Stomach smooth muscle (tissue), 2 donors: Measurements from ENCODE around the gene ODF4.

ENCODE experiments used
- H3K27ac ChIP-seq: one replicate; pipeline ENCODE4 v1.7.0; 2013; ENCODE audit warnings: mild to moderate bottlenecking, low read length, inconsistent platforms
- H3K27me3 ChIP-seq, 2 donors: one replicate each; pipeline ENCODE4 v1.7.0; 2013; ENCODE audit warnings: low read length in 2 of 2; ENCODE audit not compliant: insufficient read depth in 2 of 2, control insufficient read depth in 1 of 2
- H3K36me3 ChIP-seq, 2 donors: one replicate each; pipeline ENCODE4 v1.7.0; 2013; ENCODE audit warnings: low read length in 2 of 2; ENCODE audit not compliant: control insufficient read depth in 2 of 2, insufficient read depth in 2 of 2
- H3K4me1 ChIP-seq: one replicate; pipeline ENCODE4 v1.7.0; 2013; ENCODE audit warnings: low read length; ENCODE audit not compliant: control insufficient read depth, insufficient read depth
- H3K4me3 ChIP-seq, 2 donors: one replicate each; pipeline ENCODE4 v1.7.0; 2013; ENCODE audit warnings: low read length in 2 of 2
- H3K9ac ChIP-seq, 2 donors: one replicate each; pipeline ENCODE4 v1.7.0; 2013; ENCODE audit warnings: low read length in 2 of 2, mild to moderate bottlenecking in 1 of 2
- H3K9me3 ChIP-seq, 2 donors: one replicate each; pipeline ENCODE4 v1.7.0; 2013; ENCODE audit warnings: low read length in 2 of 2; ENCODE audit not compliant: control insufficient read depth in 2 of 2
- donor health status: healthy.
- donor health status: Pancreatic carcinoma.

The ODF4 gene

DNA sequence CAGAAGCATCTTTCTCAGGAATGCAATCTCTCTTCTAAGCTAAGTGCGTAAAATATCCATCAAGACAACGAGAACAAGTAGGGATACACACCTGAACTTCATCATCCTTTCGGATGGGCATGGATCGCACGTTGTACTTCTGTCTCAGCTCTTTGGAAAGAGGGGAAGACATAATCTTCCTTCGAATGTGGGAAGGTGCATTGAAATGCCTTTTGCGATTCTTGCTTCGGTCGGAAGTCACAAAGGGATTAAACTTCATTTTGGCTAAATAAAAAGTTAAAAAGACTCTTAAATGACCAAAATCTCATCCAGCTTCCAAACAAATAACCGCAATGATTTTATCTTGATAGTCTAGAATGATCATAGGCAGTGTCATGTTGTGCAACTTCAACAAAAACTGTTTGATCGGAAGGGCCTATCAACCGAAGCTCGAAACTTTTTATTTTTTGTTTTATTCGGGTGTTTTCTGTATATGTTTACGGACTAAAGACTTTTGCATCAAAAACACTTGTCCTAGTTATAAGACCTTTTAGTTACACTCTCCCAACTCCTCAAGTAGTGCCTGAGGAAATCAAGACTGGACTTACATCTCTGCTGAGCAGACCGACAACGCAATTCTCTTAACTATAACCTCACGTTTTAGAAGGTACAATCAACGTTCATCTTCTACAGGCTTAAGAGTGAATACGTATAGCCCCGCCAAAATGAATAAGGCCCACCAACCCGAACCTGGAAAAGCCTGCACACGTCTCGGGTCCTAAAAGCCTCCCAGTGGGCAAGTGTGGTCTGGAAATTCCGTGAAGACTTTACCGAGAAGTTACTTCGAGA, 42.6 kb downstream of the ODF4 start:
- H3K4me1 ChIP-seq, result peaks cover 29% of the 10 kb centered on the region
- peak overlapping the region; percentile 84 to 93 for H3K9ac ChIP-seq
- no peaks in the 10 kb centered on the region for H3K9me3 ChIP-seq
- peaks cover 25 to 32% of the 10 kb centered on the region in 2 donors for H3K36me3 ChIP-seq
- H3K4me3 ChIP-seq, result peak overlapping the region; percentile 93 to 99
- no peaks in the 10 kb centered on the region for H3K27me3 ChIP-seq
- no peak overlapping the region for H3K27ac ChIP-seq

DNA sequence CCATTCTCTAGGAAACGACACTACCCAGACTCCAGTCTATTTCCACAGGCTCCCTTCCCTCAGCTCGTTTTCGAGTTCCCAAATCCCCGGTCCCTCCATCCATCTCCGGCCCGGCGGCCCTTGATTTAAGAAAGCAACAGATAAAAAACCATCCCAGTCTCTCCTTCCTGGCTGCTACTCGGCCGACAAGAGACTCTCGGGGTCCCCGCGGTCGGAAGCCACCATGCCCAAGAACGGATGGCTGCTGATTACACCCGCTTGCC, 43.2 kb downstream of the ODF4 start:
- Histone ChIP-seq H3K9me3 (no peaks in the 10 kb centered on the region), H3K36me3 (peaks cover 25 to 29% of the 10 kb centered on the region in 2 donors), H3K27me3 (no peaks in the 10 kb centered on the region), H3K4me3 (peak overlapping the region; percentile 93 to 99), H3K27ac (no peak overlapping the region), H3K4me1 (peaks cover 29% of the 10 kb centered on the region), H3K9ac (peak overlapping the region; percentile 84 to 93)

GRCh38 chr17:8383143-8383822, 43.6 kb downstream of the ODF4 start, which contains the start of gene RPL26:
TSS of gene RPL26 (minus strand) at chr17:8383193. CDS start at chr17:8382310, 883 bp downstream.
- peak within 1 kb of the TSS; percentile 41 for H3K27ac ChIP-seq
- peaks cover 23 to 29% of the 10 kb centered on the region in 2 donors for H3K36me3 ChIP-seq
- H3K4me3 ChIP-seq, result peak within 1 kb of the TSS; percentile 93 to 99
- H3K9me3 ChIP-seq, result no peaks in the 10 kb centered on the region
- H3K4me1 ChIP-seq, result peaks cover 29% of the 10 kb centered on the region
- no peaks in the 10 kb centered on the region for H3K27me3 ChIP-seq
- H3K9ac ChIP-seq, result peak within 1 kb of the TSS; percentile 84 to 93

- Histone ChIP-seq H3K4me3 (no peak overlapping the region), H3K27ac (no peak overlapping the region), H3K36me3 (peaks cover 9 to 15% of the 10 kb centered on the region in 2 donors), H3K9ac (no peak overlapping the region), H3K27me3 (no peaks in the 10 kb centered on the region), H3K9me3 (no peaks in the 10 kb centered on the region), H3K4me1 (peaks cover 29% of the 10 kb centered on the region)
These were observed 45.2 kb downstream of the ODF4 start for GRCh38 chr17:8384801-8385378.

DNA sequence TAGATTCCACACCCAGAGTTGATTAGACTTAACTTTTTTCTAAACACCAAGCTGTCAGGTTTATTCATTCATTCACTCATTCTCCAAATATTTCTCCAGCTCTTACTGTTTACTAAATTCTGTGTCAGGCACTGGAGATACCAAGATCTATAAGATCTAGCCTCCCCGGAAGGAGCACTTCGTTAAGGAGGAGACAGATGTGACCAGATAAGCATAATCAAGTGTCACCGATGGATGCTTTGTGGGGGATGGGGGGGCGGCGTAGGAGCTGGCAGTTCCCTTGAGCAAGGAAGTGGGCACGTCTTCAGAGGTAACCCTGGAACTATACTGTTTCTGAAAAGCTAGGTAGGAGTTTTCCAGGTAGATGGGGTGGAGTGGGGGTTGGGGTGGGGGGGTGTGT, 47.2 kb downstream of the ODF4 start:
- no peaks in the 10 kb centered on the region for H3K9me3 ChIP-seq

DNA sequence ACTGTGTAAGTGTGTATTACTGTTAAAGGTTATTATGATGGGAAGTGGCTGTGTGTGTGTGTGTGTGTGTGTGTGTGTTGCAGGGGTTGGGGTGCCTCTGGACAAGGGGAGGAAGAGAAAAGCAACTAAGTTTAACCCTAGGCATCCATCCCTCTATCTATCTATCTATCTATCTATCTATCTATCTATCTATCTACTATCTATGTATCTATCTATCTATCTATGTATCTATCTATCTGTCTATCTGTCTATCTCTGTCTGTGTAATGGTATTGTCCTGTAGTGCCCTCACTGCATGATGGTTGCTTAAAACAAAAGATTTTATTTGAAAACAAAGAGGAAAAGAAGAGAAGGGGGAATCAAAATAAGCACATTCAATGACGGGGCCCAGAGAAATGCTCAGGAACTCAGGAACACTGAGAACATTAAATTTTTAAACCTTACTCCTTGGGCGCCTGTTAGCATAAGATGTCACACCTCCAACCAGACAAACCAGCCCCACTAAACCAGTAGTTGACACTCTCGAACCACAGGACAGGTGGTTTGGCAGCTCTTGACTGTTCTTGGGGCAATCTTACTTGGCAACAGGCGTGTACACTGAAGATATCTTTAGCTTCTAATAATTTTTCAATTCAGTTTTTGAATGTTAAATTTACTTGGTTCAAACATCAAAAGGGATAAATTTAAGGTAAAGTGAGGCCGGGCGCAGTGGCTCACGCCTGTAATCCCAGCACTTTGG, 48.4 kb downstream of the ODF4 start:
- no peak overlapping the region for H3K27ac ChIP-seq
- peaks cover 1 to 2% of the 10 kb centered on the region in 2 donors for H3K27me3 ChIP-seq
- H3K9me3 ChIP-seq, result no peaks in the 10 kb centered on the region
- no peak overlapping the region for H3K4me3 ChIP-seq
- no peak overlapping the region for H3K9ac ChIP-seq
- H3K4me1 ChIP-seq, result peaks cover 11% of the 10 kb centered on the region
- no peaks in the 10 kb centered on the region for H3K36me3 ChIP-seq

More for the DNA sequence above, 47.2 kb downstream of the ODF4 start:
- Histone ChIP-seq H3K4me3 (no peak overlapping the region), H3K27ac (no peak overlapping the region), H3K9ac (no peak overlapping the region), H3K4me1 (peaks cover 15% of the 10 kb centered on the region), H3K36me3 (no peaks in the 10 kb centered on the region), H3K27me3 (no peaks in the 10 kb centered on the region)

- no peaks in the 10 kb centered on the region for H3K4me1 ChIP-seq
- H3K27ac ChIP-seq, result no peak overlapping the region
- peaks cover 14 to 17% of the 10 kb centered on the region in 2 donors for H3K27me3 ChIP-seq
- H3K9ac ChIP-seq, result no peak overlapping the region
- no peak overlapping the region for H3K4me3 ChIP-seq
- no peaks in the 10 kb centered on the region for H3K36me3 ChIP-seq
- no peaks in the 10 kb centered on the region for H3K9me3 ChIP-seq
These were observed 52.1 kb downstream of the ODF4 start for GRCh38 chr17:8391711-8392110.

DNA sequence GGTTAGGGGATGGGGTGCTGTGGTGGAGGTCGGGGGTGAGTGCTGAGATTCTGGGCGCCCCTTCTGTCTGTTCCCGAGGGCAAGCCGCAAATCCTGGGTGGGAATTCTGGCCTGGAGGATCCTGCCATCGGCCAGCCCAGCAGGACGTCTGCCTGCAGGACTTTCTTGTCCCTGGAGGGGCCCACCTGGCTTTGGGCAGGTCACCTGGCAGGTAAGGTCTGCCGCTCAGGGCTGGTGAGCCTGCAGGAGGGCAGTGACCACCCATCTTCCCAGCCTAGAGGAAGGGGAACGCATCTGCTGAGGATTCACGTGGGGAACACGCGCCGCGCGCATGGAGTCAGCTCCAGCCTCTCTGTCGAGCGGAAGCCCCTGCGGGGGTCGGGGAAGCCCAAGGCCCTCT, 52.6 kb downstream of the ODF4 start:
- H3K4me1 ChIP-seq, result no peaks in the 10 kb centered on the region
- no peak overlapping the region for H3K9ac ChIP-seq
- H3K27me3 ChIP-seq, result peaks cover 17 to 19% of the 10 kb centered on the region in 2 donors

GRCh38 chr17:8392674-8393469, 53.2 kb downstream of the ODF4 start:
- Histone ChIP-seq H3K27me3 (peaks cover 23 to 25% of the 10 kb centered on the region in 2 donors), H3K4me1 (no peaks in the 10 kb centered on the region), H3K27ac (no peak overlapping the region)

More for the DNA sequence above, 52.6 kb downstream of the ODF4 start:
- Histone ChIP-seq H3K9me3 (no peaks in the 10 kb centered on the region), H3K4me3 (no peak overlapping the region), H3K27ac (no peak overlapping the region), H3K36me3 (no peaks in the 10 kb centered on the region)

More at GRCh38 chr17:8392674-8393469, 53.2 kb downstream of the ODF4 start:
- Histone ChIP-seq H3K4me3 (no peak overlapping the region), H3K9ac (no peak overlapping the region), H3K9me3 (no peaks in the 10 kb centered on the region), H3K36me3 (no peaks in the 10 kb centered on the region)
